DMS53 (cell line): ENCODE measurements around the gene NCF4.

ENCODE experiments used
- DNase-seq: peaks from one replicate; lab custom pipeline; 2025; lab: John Stamatoyannopoulos, UW

Gene NCF4

DNA sequence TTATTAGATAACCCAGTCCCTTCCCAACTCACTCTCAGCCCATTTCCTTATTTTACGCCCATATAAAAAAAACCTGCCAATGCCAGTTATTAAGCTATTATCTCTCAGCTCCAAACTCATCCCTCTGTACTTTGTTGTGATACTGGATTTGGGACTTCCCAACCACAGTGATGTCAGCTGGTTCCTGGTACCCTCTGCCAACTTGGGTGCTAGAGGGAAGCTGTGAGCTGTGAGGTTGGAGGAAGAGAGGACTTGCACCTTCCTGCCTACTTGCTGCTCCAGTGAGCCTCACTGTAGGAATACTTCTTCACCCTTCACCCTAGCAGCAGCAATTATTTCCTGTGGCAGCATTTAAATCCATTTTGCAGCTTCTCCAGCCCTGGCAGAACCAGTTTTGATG lies 33.5 kb downstream of the NCF4 start:
- DNase-seq = no peak

DNA sequence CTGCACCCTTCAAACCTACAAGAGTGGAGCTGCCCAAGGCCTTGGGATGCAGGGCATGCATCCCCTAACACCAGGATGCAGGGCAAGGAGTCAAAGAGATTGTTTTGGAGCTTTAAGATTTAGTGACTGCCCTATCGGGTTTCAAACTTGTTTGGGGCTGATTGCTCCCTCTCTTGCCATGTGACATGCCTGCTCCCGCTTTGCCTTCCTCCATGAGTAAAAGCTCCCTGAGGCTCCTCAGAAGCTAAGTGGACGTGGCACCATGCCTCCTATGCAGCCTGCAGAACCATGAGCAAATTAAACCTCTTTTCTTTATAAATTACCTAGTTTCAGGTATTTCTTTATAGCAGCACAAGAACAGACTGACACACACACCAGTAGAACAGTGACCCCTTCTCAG lies 36.8 kb downstream of the NCF4 start:
- DNase-seq = no peak

DNA sequence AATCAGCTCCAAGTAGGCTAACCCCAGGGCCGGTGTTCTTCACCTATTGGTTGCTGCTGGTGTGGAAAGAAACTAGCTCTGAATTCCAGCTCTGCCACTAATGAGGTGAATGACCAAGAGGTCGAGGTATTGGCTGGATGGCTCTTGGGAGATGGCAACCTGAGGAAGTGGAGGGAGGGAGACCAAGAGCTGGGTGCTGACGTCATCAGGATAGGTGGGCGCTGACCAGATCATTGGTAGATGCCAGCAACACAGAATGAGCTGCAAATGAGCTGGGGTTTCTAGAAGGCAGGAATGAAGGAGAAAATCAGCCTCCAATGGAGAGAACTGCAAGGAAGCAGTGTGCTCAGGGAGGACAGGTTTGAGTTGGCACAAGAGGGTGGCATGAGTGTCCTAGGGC lies 37.9 kb downstream of the NCF4 start:
- DNase-seq = no peak

GRCh38 chr22:36899498-36899897 lies 38.7 kb downstream of the NCF4 start:
- DNase-seq = no peak

- DNase-seq = no peak
Observed at GRCh38 chr22:36900225-36900624, 39.4 kb downstream of the NCF4 start.

- DNase-seq = no peak
Observed at GRCh38 chr22:36900880-36901279, 40.1 kb downstream of the NCF4 start.

GRCh38 chr22:36901411-36902142 lies 40.8 kb downstream of the NCF4 start:
- DNase-seq = no peak

GRCh38 chr22:36902143-36902926 lies 41.5 kb downstream of the NCF4 start:
- no peak for DNase-seq

GRCh38 chr22:36904260-36904880 lies 43.6 kb downstream of the NCF4 start:
- DNase-seq = no peak

GRCh38 chr22:36907253-36908195 lies 46.7 kb downstream of the NCF4 start:
- no peak for DNase-seq

- no peak for DNase-seq
Observed at GRCh38 chr22:36910461-36910860, 49.7 kb downstream of the NCF4 start.

DNA sequence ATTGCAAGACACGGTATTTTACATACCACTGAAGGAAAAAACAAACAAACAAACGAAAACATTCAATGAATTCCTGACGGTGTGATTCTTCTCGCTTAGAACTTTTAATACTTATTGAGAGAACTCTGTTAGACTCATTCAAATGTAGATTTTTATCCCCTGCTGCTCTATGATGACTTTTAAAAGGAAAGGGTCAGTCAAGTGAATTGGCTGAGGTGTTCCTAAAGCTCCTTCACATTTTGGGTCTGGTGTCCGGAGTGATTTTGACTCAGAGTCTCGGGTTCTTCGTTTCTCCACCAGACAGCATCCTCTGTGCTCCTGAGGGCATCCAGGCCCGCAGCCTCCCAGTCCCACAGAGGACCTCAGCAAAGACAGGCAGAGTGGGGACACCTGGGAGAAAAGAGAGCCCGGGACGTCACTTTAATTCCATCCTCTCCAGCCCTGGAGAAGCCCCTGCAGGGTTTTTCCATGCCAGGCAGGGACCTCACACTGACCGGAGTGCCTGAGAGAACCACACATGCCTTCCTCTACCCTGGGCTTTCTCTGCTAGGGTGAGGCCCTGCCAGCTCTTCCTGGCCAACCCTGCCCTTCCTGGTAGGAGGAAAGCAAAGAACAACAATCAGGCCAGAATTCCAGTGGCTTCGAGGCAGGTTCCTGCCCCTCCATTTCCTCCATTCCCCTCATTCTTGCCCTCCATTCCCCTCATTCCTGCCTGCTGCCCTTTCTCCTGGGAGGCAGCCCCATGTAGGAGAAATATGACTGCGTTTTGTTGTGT lies 51.3 kb downstream of the NCF4 start:
- DNase-seq = no peak

DNA sequence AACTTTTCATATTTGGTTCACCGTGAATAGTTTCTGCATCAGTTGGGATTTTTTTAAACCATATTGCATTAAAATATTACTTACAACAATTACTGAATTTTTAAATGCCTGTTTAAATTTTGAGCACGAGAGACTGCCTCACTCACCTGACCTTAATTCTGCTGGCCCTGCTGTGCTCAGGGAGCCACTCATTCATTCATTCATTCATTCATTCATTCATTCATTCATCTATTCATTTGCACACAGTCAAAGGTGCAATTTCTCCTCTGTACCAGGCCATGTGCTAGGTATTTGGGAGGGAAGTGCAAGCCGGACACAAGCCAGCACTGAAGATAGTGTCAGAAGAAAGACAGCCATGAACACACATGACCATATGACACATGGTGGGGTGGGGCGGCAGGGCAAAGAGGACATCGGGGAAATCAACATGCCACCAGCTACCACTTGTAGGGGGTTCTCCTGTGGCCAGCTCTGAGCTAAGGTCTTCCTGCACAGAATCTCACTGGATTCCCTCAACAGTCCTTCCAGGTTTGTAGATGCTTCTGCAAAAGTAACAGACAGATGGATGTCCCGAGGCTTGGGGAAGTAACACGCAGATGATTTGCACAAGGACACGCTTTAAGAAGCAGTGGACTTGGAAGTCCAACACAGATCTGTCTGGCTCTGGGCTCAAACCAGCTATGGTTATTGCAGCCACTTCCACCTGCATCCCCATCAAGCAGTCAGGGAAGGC lies 52.1 kb downstream of the NCF4 start:
- no peak for DNase-seq

DNA sequence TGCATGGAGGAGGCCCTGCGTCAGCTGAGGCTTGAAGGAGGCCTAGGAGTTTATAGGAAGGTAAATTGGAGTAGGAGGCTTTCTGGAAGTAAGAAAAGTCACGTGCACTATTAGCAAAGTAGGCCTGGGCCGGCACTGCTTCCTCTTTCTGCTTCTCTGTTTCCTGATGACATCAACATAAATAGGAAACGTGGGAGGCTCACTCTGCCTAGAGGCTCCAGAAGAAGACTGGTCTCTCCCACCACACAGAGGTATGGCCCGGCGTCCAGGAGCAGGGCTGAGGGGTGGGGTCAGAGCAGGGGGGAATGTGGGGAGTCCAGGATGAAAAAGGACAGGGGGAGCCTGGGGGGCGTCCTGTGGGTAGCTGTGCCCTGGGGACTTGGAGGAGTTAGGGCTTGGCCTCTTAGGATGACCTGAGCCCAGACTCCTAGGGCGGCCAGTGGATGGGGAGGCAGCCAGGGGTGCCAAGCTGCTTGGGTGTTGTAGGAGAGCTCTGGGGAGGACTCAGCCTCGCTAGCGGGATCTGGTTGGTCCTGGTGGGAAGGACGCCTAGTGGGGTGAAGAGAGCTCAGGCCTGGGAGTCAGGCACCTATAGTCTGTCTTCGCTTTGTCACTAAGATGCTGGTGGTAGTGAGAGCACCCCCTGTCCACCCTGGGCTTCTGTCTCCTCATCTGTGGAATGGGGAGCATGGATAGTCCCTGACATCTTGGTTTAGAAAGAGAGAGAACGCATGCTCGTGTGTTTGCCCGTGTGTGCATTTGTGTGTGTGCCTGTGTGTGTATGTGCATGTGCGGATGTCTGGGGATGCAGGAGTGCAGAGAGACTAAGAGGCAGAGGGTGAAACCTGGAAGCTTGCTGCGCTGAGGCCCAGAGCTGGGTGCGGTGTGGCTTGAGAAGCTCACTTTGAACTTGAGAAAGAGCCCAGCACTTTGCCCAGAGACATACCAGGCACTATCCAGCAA lies 52.9 kb downstream of the NCF4 start, which contains the start of gene CSF2RB:
Gene CSF2RB (plus strand): TSS at position 202 of the 963 bp plus-strand sequence. CDS start 8,580 bp downstream, outside the sequence.
- DNase-seq = no peak

GRCh38 chr22:36914390-36914752 lies 53.6 kb downstream of the NCF4 start:
- DNase-seq = no peak

- DNase-seq = no peak
Observed at GRCh38 chr22:36916034-36916433, 55.2 kb downstream of the NCF4 start.

GRCh38 chr22:36918586-36919284 lies 57.9 kb downstream of the NCF4 start:
- DNase-seq = no peak

GRCh38 chr22:36921309-36922104 lies 60.7 kb downstream of the NCF4 start:
- DNase-seq = no peak
